Measurements from ENCODE around the gene ANKH. TPM values are rescaled to one million over a fixed set of nuclear protein-coding genes. Genes with fewer than 3 reads are reported as not detected.
A peak's percentile ranks its signal among the peaks of the same experiment; 100 is the strongest.
"Not testable (repeated sequence)": the region's sequence is repeated elsewhere in the genome, so short reads cannot be mapped to it uniquely, and the experiment has no call there.

The ANKH gene
- total RNA-seq, 1 experiment from 2014 or later, result 30.8 TPM

- DNase-seq (ENCODE audit: extremely low read depth, low read depth), result not testable (repeated sequence)
Measured at GRCh38 chr5:14797385-14797784, 74.2 kb downstream of the ANKH start.

GRCh38 chr5:14794583-14795230 is 76.9 kb downstream of the ANKH start:
- no peak for DNase-seq (ENCODE audit: extremely low read depth, low read depth)

DNA sequence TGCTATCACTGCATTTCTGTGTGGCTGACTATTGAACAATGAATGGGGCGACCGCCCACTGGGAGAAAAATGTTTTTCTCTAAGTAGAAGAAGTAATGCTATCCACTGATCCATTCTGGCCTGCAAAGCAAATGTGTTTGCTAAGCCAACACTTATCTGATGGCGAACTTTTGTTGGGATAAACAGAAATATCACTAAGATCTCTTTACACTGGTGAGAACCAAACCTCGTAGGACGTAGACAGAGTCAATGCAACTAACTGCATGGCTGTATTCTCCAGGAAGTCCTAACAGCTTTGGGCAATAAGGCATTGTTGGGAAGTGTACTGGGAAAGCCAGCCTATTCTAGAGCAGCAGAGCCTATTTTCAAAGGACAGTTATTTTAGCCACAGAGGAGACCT is 77.7 kb downstream of the ANKH start:
- DNase-seq (ENCODE audit: extremely low read depth, low read depth), result no peak

DNA sequence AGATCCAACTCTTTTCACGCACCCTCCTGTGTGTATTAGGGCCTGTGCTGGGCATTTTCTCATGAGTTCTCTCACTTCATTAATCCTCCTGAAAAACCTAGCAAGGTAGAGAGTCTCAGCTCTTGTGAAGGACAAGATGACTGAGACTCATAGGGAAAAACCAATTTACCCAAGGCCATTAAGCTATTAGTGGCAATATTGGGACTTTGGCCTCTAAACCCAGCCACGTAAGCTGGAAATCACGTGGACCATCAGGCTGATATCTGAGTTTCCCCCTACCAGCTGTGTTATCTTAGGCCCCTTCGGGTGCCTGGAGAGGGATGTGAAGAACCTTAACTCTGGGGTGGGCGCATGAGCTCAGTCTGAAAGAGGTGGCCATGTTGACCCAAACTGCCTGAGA is 80.7 kb downstream of the ANKH start:
- DNase-seq (ENCODE audit: extremely low read depth, low read depth), result no peak

- DNase-seq (ENCODE audit: extremely low read depth, low read depth), result no peak
Measured at GRCh38 chr5:14790220-14790619, 81.4 kb downstream of the ANKH start.

GRCh38 chr5:14787801-14788579 is 83.6 kb downstream of the ANKH start:
- no peak for DNase-seq (ENCODE audit: extremely low read depth, low read depth)

GRCh38 chr5:14783691-14784090 is 87.9 kb downstream of the ANKH start:
- no peak for DNase-seq (ENCODE audit: extremely low read depth, low read depth)

DNA sequence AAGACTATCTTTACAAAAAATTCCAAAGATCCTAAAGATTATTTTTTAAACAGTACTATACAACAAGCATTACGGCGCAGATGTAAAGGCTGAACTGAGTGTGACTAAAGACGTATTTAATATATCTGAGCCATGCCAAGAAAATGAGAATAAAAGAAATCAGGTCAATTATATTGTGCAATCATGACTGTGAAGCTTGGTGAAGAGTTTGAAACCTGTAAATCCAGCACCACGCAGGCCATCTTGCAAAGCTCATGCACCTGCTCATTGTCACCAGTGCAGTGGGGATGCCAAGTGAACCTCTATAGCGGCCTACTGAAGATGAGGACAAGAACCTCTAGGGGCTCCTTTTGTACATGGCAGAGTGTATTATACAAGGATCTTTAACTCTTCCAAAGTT is 89.0 kb downstream of the ANKH start:
- no peak for DNase-seq (ENCODE audit: extremely low read depth, low read depth)

DNA sequence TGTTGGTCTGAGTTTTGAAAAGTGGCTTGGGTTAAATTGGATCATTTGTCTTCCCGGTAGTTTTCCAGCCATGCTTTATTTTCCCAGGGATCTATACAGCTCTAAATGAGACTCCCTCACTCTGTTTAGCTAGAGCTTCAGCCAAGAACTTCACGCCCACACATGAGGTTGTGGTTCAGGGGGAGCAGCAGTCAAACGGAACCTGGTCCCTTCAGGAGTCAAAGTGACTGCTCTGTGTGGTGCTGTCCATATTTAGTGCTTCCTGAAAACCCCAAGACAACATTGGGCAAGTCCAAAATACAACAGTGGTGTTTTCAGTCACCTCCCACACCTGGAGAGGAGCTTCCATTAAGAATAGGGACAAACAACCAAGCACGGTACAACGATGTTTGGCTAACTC is 90.5 kb downstream of the ANKH start:
- no peak for DNase-seq (ENCODE audit: extremely low read depth, low read depth)

DNA sequence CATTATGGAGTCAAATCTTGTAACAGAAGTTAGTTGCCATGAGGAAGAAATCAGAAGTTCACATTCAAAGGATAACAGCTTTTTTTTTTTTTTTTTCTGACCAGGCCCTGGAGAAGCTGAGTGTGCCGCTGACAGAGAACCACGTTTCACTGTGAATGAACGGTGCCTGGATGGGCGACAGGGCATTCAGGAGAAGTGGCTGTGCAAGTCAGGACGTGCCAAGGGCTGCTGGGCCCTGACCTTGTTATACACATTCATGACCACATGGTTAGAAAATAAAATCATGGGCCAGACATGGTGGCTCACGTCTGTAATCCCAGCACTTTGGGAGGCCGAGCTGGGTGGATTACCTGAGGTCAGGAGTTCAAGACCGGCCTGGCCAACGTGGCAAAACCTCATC is 91.6 kb downstream of the ANKH start:
- DNase-seq (ENCODE audit: extremely low read depth, low read depth), result no peak

GRCh38 chr5:14778792-14779070 is 92.8 kb downstream of the ANKH start:
- no peak for DNase-seq (ENCODE audit: extremely low read depth, low read depth)

GRCh38 chr5:14777932-14778791 is 93.4 kb downstream of the ANKH start:
- no peak for DNase-seq (ENCODE audit: extremely low read depth, low read depth)

GRCh38 chr5:14777187-14777586 is 94.4 kb downstream of the ANKH start:
- DNase-seq (ENCODE audit: extremely low read depth, low read depth), result no peak

DNA sequence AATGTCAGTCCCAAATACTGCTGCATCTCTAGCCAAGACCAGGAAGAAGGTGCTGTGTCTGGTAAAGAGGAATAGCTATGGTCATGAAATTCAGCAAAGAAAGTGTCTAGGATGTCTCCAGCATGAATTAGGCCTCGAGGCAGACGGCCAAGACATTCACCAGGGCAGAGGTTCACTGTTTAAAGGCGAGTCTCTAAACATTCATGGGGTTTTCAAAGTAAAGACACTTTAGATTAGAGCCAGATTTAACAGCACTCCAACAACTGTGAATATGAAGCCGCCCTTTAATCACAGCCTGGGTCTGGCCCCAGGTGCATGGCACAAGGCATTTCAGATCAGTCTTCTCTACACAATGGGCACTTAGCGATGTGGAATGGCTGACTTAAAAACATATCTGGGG is 95.0 kb downstream of the ANKH start:
- DNase-seq (ENCODE audit: extremely low read depth, low read depth), result no peak

GRCh38 chr5:14775857-14776256 is 95.7 kb downstream of the ANKH start:
- DNase-seq (ENCODE audit: extremely low read depth, low read depth), result peak; percentile 26

DNA sequence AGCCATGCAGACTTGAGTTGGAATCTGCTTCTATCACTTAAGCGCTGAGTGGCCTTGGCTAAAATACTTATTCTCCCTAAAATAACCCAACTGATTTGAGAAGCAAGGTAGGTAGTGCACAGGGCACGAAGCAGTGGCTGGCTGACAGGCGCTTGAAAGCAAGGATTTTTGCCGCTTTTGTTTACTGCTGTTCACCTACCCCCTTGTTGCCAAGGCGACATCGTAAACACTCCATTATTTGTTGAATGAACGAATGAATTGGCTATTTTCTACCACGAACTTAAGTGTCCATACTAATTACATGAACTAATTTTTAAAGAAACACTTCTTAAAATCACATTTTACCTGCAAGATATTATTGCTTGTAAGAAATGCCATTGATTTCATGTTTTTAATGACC is 98.0 kb downstream of the ANKH start:
- no peak for DNase-seq (ENCODE audit: extremely low read depth, low read depth)

- DNase-seq (ENCODE audit: extremely low read depth, low read depth), result no peak
Measured at GRCh38 chr5:14771972-14772371, 99.6 kb downstream of the ANKH start.

GRCh38 chr5:14771189-14771588 is 100.4 kb downstream of the ANKH start:
- no peak for DNase-seq (ENCODE audit: extremely low read depth, low read depth)

DNA sequence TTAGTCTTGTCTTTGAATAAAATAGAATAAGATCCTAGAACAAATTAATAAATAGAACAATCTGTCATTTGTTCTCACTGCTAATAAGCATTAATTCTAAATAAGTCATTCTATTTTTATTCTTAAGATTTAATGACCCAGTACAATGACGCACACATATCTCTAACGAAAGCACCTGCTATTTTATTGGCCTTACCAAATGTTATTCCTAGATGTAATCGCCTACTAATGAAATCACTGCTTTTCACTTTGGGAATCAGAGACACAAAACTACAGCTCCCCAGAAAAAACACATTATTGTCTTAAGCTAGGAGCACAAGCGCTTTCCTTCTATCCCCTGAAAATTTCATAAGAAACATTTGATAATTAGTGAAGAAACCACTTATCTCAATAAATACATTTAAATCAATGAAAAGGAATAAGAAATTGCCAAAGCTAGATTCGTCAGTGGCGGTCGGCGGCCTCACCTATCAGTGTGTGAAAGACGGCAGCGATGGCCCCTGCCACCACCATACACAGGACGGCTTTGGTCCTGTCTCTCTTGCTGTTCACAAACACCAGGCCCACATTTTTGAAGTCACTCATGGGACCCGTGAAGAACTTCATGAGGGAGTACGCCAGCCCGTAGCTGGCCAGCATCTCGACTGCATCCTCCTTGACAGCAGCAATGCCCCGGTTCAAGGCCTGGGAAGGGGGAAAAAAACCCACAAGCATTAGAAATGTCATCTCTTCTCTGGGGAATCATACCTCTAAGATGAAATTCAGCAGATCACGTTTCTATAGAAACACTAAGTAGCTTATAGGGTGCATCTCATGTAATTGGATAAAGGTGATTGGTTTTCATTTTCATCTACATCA is 102.8 kb downstream of the ANKH start:
- DNase-seq (ENCODE audit: extremely low read depth, low read depth), result no peak

DNA sequence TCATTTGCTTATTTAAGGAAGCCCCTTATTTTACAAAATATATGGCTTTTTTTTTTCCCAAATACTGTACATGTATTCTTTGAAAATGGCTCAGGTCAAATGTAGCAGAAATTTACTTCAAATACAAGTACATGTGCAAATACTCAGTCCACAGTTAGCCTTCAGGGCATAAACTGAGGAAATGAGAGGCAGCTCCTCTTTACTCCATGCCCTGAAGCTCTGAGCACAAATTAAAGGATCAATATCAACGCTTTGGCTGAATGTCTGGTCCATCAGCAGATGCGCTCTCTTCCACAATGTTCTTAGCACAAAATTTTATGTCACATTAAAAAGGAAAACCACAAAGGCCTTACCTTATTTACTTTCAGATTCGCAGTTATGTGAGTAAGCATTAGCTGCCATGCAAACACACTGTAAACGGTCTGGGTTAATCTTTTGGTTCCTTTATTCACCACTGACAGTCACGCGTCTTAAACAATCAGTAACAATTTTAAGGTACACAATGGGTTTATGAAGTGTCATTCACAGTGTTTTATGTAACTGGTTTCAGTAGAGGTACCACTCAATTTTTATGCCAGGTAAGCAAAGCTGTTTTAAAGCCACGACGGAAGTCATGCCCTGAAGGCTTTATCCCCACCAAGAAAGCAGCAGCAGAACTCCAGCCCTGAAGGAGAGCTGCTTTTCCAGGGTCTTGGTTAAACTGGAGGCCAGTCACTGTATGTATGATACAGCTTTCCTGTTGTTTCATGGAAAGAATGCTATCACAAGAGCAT is 103.7 kb downstream of the ANKH start:
- DNase-seq (ENCODE audit: extremely low read depth, low read depth), result no peak
